NCI-H2196 (cell line): ENCODE measurements around the gene KMT2E.

Source experiments
- DNase-seq: peaks from one replicate; lab custom pipeline; 2025; ENCODE audit not compliant: unreplicated experiment; lab: John Stamatoyannopoulos, UW

Gene KMT2E

GRCh38 chr7:105009667-105010503, 4.1 kb upstream of the KMT2E start:
- DNase-seq: no peak

GRCh38 chr7:105010504-105011130, 3.4 kb upstream of the KMT2E start:
- no peak for DNase-seq

GRCh38 chr7:105011141-105011830, 2.7 kb upstream of the KMT2E start:
- DNase-seq: no peak

GRCh38 chr7:105011831-105012502, 2.0 kb upstream of the KMT2E start:
- DNase-seq: no peak

- DNase-seq: peak; percentile 98
These were observed 1.3 kb upstream of the KMT2E start for GRCh38 chr7:105012503-105013220.

GRCh38 chr7:105013221-105013815, 687 bp upstream of the KMT2E start:
- peak; percentile 92 for DNase-seq

- no peak for DNase-seq
These were observed 836 bp downstream of the KMT2E start for GRCh38 chr7:105014693-105015389.

- DNase-seq: peak; percentile 32
These were observed 1.5 kb downstream of the KMT2E start for GRCh38 chr7:105015390-105015965.

- DNase-seq: no peak
These were observed 2.2 kb downstream of the KMT2E start for GRCh38 chr7:105016068-105016708.

- no peak for DNase-seq
These were observed 3.0 kb downstream of the KMT2E start for GRCh38 chr7:105016709-105017656.

GRCh38 chr7:105017657-105018365, 3.8 kb downstream of the KMT2E start:
- no peak for DNase-seq

GRCh38 chr7:105019269-105019668, 5.3 kb downstream of the KMT2E start:
- no peak for DNase-seq

GRCh38 chr7:105020926-105021325, 6.9 kb downstream of the KMT2E start:
- no peak for DNase-seq

- no peak for DNase-seq
These were observed 7.3 kb downstream of the KMT2E start for GRCh38 chr7:105021352-105021751.

- no peak for DNase-seq
These were observed 8.0 kb downstream of the KMT2E start for GRCh38 chr7:105021967-105022366.

- DNase-seq: no peak
These were observed 8.5 kb downstream of the KMT2E start for GRCh38 chr7:105022458-105022857.

GRCh38 chr7:105024734-105025133, 10.7 kb downstream of the KMT2E start:
- no peak for DNase-seq
